Activated CD4-positive, alpha-beta T cell treated with anti-CD3 and anti-CD28 coated beads, Interleukin-10, Interleukin-2, amounts not matched to agents 100 ng/mL and 50 ng/mL, durations not matched to agents 16 hours and 8 hours (primary cell): ENCODE measurements around the gene WWC1.
"Not testable (repeated sequence)": the region's sequence is repeated elsewhere in the genome, so short reads cannot be mapped to it uniquely, and the experiment has no call there.

Source experiments
- DNase-seq: peaks from one replicate; pipeline ENCODE4 v3.0.0-alpha.2; 2020

WWC1 gene

GRCh38 chr5:168310541-168310940, 19.1 kb downstream of the WWC1 start:
- DNase-seq: not testable (repeated sequence)

- no peak for DNase-seq
Measured at GRCh38 chr5:168311061-168311566, 19.7 kb downstream of the WWC1 start.

GRCh38 chr5:168312606-168313295, 21.3 kb downstream of the WWC1 start:
- DNase-seq: no peak

GRCh38 chr5:168313596-168314204, 22.3 kb downstream of the WWC1 start:
- no peak for DNase-seq

GRCh38 chr5:168314735-168315411, 23.4 kb downstream of the WWC1 start:
- DNase-seq: no peak

- DNase-seq: no peak
Measured at GRCh38 chr5:168315416-168316138, 24.1 kb downstream of the WWC1 start.

GRCh38 chr5:168316139-168316578, 24.7 kb downstream of the WWC1 start:
- no peak for DNase-seq

- no peak for DNase-seq
Measured at GRCh38 chr5:168317096-168317520, 25.7 kb downstream of the WWC1 start.

- DNase-seq: no peak
Measured at GRCh38 chr5:168317521-168318147, 26.2 kb downstream of the WWC1 start.

- DNase-seq: no peak
Measured at GRCh38 chr5:168318240-168318639, 26.8 kb downstream of the WWC1 start.

GRCh38 chr5:168319774-168320173, 28.3 kb downstream of the WWC1 start:
- no peak for DNase-seq

- DNase-seq: no peak
Measured at GRCh38 chr5:168320805-168321204, 29.4 kb downstream of the WWC1 start.

- DNase-seq: no peak
Measured at GRCh38 chr5:168324859-168325630, 33.6 kb downstream of the WWC1 start.

- no peak for DNase-seq
Measured at GRCh38 chr5:168327019-168327421, 35.6 kb downstream of the WWC1 start.

- DNase-seq: no peak
Measured at GRCh38 chr5:168327451-168327850, 36.0 kb downstream of the WWC1 start.

GRCh38 chr5:168327994-168328393, 36.5 kb downstream of the WWC1 start:
- DNase-seq: no peak

GRCh38 chr5:168328814-168329213, 37.4 kb downstream of the WWC1 start:
- no peak for DNase-seq

- no peak for DNase-seq
Measured at GRCh38 chr5:168329302-168329701, 37.9 kb downstream of the WWC1 start.

GRCh38 chr5:168332042-168332441, 40.6 kb downstream of the WWC1 start:
- DNase-seq: no peak

- no peak for DNase-seq
Measured at GRCh38 chr5:168334280-168334679, 42.8 kb downstream of the WWC1 start.

- DNase-seq: no peak
Measured at GRCh38 chr5:168334695-168335094, 43.2 kb downstream of the WWC1 start.

GRCh38 chr5:168337361-168337760, 45.9 kb downstream of the WWC1 start:
- no peak for DNase-seq
